Activated naive CD8-positive, alpha-beta T cell treated with anti-CD3 and anti-CD28 coated beads, Interleukin-2, amount 50 U/mL, for 24 hours (primary cell): ENCODE results near the gene VPS13D.

Experiments used
- ATAC-seq: fragments of 150-1000 bp; cut with Tn5 transposase; one replicate; pipeline ENCODE4 v1.10.0; 2021
- DNase-seq: peaks from one replicate; pipeline ENCODE4 v3.0.0; 2021
- H3K27ac Mint-ChIP-seq: one replicate; pipeline ENCODE4 v1.8.0; 2021; ENCODE audit warnings: mild to moderate bottlenecking, mixed read lengths
- H3K27me3 Mint-ChIP-seq: one replicate; pipeline ENCODE4 v1.8.0; 2021; ENCODE audit warnings: mixed read lengths
- H3K36me3 Mint-ChIP-seq: one replicate; pipeline ENCODE4 v1.8.0; 2021; ENCODE audit warnings: low read depth, mixed read lengths
- H3K4me1 Mint-ChIP-seq: one replicate; pipeline ENCODE4 v1.8.0; 2021; ENCODE audit warnings: mixed read lengths
- H3K4me3 Mint-ChIP-seq: one replicate; pipeline ENCODE4 v1.8.0; 2021; ENCODE audit warnings: mild to moderate bottlenecking, moderate library complexity, mixed read lengths
- H3K9me3 Mint-ChIP-seq: one replicate; pipeline ENCODE4 v1.8.0; 2021; ENCODE audit warnings: mixed read lengths

VPS13D gene, protein sequence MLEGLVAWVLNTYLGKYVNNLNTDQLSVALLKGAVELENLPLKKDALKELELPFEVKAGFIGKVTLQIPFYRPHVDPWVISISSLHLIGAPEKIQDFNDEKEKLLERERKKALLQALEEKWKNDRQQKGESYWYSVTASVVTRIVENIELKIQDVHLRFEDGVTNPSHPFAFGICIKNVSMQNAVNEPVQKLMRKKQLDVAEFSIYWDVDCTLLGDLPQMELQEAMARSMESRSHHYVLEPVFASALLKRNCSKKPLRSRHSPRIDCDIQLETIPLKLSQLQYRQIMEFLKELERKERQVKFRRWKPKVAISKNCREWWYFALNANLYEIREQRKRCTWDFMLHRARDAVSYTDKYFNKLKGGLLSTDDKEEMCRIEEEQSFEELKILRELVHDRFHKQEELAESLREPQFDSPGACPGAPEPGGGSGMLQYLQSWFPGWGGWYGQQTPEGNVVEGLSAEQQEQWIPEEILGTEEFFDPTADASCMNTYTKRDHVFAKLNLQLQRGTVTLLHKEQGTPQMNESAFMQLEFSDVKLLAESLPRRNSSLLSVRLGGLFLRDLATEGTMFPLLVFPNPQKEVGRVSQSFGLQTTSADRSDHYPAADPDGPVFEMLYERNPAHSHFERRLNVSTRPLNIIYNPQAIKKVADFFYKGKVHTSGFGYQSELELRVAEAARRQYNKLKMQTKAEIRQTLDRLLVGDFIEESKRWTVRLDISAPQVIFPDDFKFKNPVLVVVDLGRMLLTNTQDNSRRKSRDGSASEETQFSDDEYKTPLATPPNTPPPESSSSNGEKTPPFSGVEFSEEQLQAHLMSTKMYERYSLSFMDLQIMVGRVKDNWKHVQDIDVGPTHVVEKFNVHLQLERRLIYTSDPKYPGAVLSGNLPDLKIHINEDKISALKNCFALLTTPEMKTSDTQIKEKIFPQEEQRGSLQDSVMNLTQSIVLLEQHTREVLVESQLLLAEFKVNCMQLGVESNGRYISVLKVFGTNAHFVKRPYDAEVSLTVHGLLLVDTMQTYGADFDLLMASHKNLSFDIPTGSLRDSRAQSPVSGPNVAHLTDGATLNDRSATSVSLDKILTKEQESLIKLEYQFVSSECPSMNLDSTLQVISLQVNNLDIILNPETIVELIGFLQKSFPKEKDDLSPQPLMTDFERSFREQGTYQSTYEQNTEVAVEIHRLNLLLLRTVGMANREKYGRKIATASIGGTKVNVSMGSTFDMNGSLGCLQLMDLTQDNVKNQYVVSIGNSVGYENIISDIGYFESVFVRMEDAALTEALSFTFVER (N-terminal part only)

DNA sequence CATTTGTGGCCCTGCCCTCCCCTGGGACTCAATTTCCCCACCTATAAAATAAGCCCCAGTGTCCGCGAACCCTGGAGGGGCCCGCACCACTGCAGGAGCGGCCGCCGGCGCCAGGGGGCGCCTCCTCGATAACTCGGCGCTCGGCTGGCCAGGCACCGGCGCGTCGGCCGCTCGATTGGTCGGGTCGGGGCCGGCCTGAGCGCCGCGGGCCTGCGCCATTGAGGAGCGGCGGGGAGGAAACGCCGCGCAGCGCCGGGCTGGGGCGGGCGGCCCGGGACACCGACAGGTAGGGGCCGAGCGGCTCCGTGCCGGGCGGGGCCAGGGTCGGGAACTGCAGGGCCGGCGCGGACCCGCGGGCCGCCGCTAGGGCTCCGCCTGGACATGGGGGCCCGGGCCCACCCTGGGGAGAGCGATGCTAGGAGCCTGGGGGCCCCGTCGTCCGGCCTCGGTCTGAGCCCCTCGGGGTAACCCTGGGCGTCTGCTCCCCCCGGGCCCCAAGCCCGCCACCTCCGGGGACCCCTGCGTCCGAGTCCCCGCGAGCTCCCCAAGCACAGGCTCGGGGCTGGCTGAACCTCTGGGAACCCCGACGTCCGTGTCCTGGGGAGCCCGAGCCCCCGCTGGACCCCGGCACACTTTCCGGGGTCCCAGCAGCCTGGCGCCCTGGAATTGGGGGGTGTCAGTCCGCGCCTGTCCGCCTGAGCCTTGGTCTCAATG is at the start of gene VPS13D:
Gene VPS13D (plus strand): TSS at position 196 of the 714 bp plus-strand sequence. CDS start 4,237 bp downstream, outside the sequence.
- DNase-seq = peak; percentile 92
- Mint-ChIP-seq H3K36me3 (peaks cover 6% of the 10 kb centered on the region), H3K27me3 (no peaks in the 10 kb centered on the region), H3K27ac (peak within 1 kb of the TSS; percentile 60), H3K4me3 (peak within 1 kb of the TSS; percentile 87), H3K9me3 (no peaks in the 10 kb centered on the region), H3K4me1 (peaks cover 15% of the 10 kb centered on the region)
- peak; percentile 95 for ATAC-seq

DNA sequence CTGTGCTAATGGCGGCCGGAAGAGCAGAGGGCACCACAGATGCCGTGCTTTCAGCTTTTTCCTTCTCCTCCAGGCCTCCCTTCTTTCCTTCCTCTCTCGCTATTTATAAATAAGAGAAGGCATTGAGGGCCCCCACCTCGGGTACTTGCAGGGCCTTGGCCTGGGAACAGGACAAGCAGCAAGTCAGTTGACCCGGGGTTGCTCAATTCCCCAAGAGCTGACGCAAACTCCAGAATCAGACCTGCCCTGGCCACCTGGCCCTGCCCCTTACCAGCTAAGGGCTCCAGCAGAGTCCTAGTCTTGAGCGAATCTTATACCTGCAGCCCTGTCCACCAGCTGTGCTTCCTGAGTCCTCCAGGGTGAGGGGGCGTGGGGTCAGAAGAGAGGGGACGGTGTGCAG is 49.5 kb upstream of the VPS13D start:
- Mint-ChIP-seq H3K36me3 (peaks cover 54% of the 10 kb centered on the region), H3K4me1 (peaks cover 92% of the 10 kb centered on the region), H3K4me3 (no peak overlapping the region), H3K27me3 (peaks cover 1% of the 10 kb centered on the region), H3K9me3 (no peaks in the 10 kb centered on the region), H3K27ac (no peak overlapping the region)
- DNase-seq (no peak), ATAC-seq (no peak)

DNA sequence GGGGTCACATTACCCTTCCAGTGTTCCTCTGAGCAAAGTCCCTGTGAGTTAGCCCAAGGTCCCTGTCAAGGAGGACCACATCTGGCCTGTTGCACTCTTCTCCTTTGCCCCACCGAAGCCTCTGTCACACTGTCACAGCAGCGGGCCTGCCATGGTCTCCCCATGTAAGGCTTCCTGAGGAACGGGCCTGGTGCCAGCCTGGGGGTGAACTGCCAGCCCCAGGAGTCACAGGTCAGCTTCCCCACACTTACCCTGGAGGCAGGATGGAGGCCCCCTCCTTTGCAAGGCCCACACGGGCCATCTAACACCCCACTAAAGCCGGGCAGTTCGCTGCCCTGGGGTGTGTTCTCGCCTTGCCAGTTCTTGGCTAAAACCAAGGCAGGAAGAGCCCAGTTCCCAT is 48.9 kb upstream of the VPS13D start:
- H3K4me1 Mint-ChIP-seq = peaks cover 92% of the 10 kb centered on the region
- no peak for DNase-seq
- no peaks in the 10 kb centered on the region for H3K9me3 Mint-ChIP-seq
- H3K27ac Mint-ChIP-seq = peak overlapping the region; percentile 62
- H3K27me3 Mint-ChIP-seq = peaks cover 1% of the 10 kb centered on the region
- no peak overlapping the region for H3K4me3 Mint-ChIP-seq
- ATAC-seq = no peak
- H3K36me3 Mint-ChIP-seq = peaks cover 48% of the 10 kb centered on the region

- ATAC-seq (no peak), DNase-seq (no peak)
- Mint-ChIP-seq H3K4me1 (peaks cover 89% of the 10 kb centered on the region), H3K27ac (peak overlapping the region; percentile 62), H3K4me3 (no peak overlapping the region), H3K36me3 (peaks cover 44% of the 10 kb centered on the region), H3K27me3 (peaks cover 1% of the 10 kb centered on the region), H3K9me3 (no peaks in the 10 kb centered on the region)
Observed at GRCh38 chr1:12181568-12181967, 48.3 kb upstream of the VPS13D start.

DNA sequence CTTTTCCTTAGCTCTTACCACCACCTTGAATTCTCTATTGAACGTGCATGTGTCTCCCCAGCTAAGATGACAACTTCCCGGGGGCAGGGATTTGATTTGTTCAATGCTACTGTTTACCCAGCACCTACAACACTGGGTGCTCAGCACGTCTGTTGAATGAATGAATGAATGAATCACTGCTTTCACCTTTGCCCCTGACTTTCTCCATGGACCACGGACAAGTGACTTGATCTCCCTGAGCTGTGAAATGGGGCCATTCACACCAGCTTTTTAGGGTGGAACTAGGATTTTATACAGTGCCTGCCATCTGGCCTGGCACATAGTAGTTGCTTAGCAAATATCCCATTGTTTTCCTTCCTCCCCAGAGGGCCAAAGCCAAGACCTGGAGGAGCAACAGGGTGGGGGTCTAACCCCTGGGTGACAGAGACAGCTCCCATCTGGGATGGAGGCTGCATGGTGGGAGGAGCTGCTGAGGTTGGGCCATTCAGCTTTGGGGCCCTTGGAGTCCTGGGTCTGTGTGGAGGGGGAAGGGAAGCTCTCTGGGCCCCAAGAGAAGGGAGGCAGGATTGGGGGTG is 47.3 kb upstream of the VPS13D start:
- H3K27ac Mint-ChIP-seq = peak overlapping the region; percentile 57
- no peaks in the 10 kb centered on the region for H3K9me3 Mint-ChIP-seq
- no peak for ATAC-seq
- DNase-seq = no peak
- peaks cover 1% of the 10 kb centered on the region for H3K27me3 Mint-ChIP-seq
- H3K36me3 Mint-ChIP-seq = peaks cover 46% of the 10 kb centered on the region
- peaks cover 87% of the 10 kb centered on the region for H3K4me1 Mint-ChIP-seq
- H3K4me3 Mint-ChIP-seq = no peak overlapping the region

- no peak for ATAC-seq
- Mint-ChIP-seq H3K27ac (peak overlapping the region; percentile 71), H3K36me3 (peaks cover 49% of the 10 kb centered on the region)
Observed at GRCh38 chr1:12183095-12183794, 46.6 kb upstream of the VPS13D start.

DNA sequence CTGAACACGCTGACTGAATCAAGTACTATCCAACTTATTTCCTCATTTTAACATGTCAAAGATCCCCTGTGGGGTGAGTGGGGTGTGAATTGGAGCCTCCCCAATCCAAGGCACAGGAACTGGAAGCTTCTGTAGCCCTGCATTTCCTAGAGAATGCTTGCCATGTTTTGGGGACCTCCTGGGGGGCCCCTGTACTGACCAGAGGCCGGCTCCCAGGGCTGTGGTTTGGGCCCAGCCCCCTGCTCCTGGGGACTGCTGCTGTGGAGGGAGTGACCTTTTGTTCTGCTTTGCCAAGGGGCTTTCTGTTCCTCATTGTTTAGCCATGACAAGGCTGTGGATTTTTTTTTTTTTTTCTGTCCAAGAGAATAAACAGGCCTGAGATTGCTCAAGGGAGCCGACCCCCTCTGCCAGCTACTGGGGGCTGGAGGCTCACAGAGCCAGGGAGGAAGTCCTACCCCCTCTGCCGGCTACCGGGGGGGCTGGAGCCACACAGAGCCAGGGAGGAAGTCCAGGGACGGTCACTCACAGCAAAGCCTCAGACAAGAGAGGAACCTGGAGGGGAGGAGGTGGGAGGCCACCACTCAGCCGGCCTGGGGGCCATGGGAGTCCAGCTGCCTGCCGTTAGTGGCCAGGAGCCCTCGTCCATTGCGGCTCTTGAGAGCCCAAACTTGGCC is 45.7 kb upstream of the VPS13D start:
- no peak for ATAC-seq
- no peak for DNase-seq
- Mint-ChIP-seq H3K9me3 (no peaks in the 10 kb centered on the region), H3K27ac (peak overlapping the region; percentile 71), H3K27me3 (no peaks in the 10 kb centered on the region), H3K36me3 (peaks cover 45% of the 10 kb centered on the region), H3K4me1 (peaks cover 76% of the 10 kb centered on the region), H3K4me3 (no peak overlapping the region)

More at GRCh38 chr1:12183095-12183794, 46.6 kb upstream of the VPS13D start:
- Mint-ChIP-seq H3K4me1 (peaks cover 85% of the 10 kb centered on the region), H3K9me3 (no peaks in the 10 kb centered on the region), H3K27me3 (peaks cover 1% of the 10 kb centered on the region), H3K4me3 (no peak overlapping the region)
- no peak for DNase-seq

GRCh38 chr1:12185036-12185917 is 44.6 kb upstream of the VPS13D start:
- Mint-ChIP-seq H3K4me1 (peaks cover 70% of the 10 kb centered on the region), H3K36me3 (peaks cover 44% of the 10 kb centered on the region), H3K27me3 (no peaks in the 10 kb centered on the region), H3K4me3 (no peak overlapping the region), H3K27ac (peak overlapping the region; percentile 52), H3K9me3 (no peaks in the 10 kb centered on the region)
- DNase-seq (no peak), ATAC-seq (no peak)

DNA sequence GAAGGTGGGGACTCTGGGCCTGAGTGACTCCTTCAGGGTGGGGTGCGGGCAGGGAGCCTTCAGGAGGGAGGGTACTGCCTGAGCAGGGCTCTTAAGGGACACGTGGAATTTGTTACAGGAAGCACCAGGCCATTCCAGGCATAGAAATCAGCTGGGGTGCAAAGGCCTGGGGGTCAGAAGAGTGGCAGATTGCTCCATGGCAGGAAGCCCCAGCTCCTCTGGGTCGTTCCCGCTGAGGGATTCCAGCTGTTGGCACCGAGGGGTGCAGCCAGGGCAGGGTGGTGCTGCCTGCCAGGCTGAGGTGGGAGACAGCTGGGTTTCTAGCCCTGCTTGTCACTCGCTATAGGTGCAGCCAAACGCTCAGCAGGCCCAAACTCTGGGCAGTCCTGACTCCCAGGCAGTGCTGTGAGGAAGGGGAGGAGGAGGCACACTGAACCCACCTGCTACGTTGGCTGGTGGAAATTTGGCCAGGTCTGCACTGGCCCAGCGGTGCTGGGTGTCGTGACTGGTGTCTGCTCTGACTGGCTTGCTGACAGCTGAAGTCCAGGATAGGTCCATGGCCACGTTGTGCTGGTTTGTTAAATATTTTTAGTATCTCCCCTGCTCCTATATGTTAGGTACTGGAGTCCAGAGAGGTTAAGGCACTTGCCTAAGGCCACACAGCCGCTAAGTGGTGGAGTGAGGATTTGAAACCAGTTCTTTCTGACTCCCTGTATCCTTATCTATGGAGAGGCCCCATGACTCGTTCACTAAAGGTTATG is 43.7 kb upstream of the VPS13D start:
- no peak for ATAC-seq
- DNase-seq = no peak
- peak overlapping the region; percentile 52 for H3K27ac Mint-ChIP-seq
- peaks cover 47% of the 10 kb centered on the region for H3K36me3 Mint-ChIP-seq
- peaks cover 65% of the 10 kb centered on the region for H3K4me1 Mint-ChIP-seq
- no peak overlapping the region for H3K4me3 Mint-ChIP-seq
- no peaks in the 10 kb centered on the region for H3K9me3 Mint-ChIP-seq
- no peaks in the 10 kb centered on the region for H3K27me3 Mint-ChIP-seq

GRCh38 chr1:12186679-12186985 is 43.2 kb upstream of the VPS13D start:
- H3K4me3 Mint-ChIP-seq = no peak overlapping the region
- peak overlapping the region; percentile 52 for H3K27ac Mint-ChIP-seq
- ATAC-seq (peak; percentile 47), DNase-seq (no peak)
- no peaks in the 10 kb centered on the region for H3K27me3 Mint-ChIP-seq
- peaks cover 61% of the 10 kb centered on the region for H3K4me1 Mint-ChIP-seq
- H3K9me3 Mint-ChIP-seq = no peaks in the 10 kb centered on the region
- H3K36me3 Mint-ChIP-seq = peaks cover 46% of the 10 kb centered on the region

DNA sequence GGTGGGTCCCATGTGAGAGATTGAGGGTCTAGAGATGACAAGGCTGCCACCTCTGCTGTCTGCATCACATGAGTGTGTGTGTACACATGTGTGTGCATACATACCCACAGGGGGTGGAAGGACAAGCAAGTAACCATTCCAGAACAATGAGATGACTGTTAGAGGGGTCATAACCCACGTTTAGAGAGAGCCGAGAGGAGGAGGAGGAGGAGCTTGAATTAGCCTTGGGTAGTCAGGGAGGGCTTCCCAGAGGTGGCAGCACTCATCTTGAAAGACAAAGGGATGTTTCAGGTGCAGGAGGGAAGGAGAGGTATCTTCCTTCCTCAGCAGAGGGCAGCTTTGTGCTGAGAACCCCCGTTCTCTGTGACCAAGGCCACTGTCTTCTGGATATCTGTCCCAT is 41.7 kb upstream of the VPS13D start:
- Mint-ChIP-seq H3K27me3 (no peaks in the 10 kb centered on the region), H3K9me3 (no peaks in the 10 kb centered on the region), H3K27ac (peak overlapping the region; percentile 43), H3K4me3 (no peak overlapping the region), H3K36me3 (peaks cover 45% of the 10 kb centered on the region), H3K4me1 (peaks cover 46% of the 10 kb centered on the region)
- no peak for DNase-seq
- ATAC-seq = no peak
